Hematopoietic multipotent progenitor cell treated with erythropoietin and hydrocortisone succinate and interleukin-3 and kit ligand, for 17 days (in vitro differentiated cells): ENCODE results near the gene SERTAD4.
"Not testable (repeated sequence)": the region's sequence is repeated elsewhere in the genome, so short reads cannot be mapped to it uniquely, and the experiment has no call there.

Source experiments
- DNase-seq: peaks from one replicate; pipeline ENCODE4 v3.0.0-alpha.2; 2015; ENCODE audit warnings: low spot score

The SERTAD4 gene

DNA sequence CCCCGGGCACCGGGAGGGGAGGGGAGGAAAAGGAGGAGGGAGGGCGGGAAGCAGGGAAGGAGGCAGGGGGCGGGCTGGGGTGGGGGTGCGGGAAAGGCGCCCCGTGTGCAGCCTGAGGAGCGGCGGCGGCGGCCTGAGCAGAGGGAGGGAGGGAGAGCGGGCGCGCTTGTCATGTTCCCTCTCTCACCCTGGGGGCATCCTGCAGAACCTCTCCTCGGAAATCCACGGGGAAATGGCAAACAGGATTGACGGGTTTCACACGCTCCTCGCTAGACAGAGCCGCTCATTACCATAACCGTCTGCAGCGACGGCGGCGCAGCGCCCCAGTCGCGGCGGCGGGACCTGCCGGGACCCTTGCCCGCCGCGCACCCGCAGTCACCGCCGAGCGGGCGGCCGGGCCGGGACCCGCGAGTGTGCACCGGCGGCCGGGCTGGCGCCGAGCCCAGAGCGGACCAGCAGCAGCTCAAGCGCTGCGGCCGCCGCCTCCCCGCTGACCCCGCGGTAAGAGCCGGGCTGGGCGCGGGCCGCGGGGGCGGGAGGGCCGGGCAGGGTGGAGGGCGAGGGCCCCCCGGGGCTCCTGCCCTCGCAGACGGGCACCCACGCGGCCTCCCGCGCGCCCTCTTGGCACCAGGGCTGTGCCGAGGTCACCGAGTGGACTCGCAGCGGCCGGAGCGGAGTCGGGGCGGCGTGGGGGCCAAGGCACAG, at the start of gene SERTAD4:
TSS of gene SERTAD4 (plus strand) at position 286 of the 705 bp plus-strand sequence. CDS start 5,165 bp downstream, outside the sequence.
- DNase-seq, result no peak

DNA sequence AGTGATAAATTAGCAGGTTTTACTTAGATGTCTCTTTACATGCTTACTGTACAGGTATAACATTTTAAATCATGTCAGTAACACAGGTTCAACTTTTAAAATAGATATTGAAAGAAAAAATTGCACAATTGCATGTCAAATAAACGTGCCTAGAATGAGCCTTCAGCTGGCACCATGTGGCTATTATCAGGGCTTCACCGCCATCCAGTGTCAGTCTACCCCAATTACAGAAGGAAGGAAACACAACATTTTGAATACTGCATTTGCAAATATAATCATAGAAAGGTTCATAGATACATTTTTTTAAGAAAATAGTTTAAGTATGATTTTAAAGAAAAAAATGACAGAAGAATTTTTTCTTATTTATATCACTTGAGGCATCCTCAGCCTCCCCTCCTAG, 47.5 kb upstream of the SERTAD4 start:
- no peak for DNase-seq

DNA sequence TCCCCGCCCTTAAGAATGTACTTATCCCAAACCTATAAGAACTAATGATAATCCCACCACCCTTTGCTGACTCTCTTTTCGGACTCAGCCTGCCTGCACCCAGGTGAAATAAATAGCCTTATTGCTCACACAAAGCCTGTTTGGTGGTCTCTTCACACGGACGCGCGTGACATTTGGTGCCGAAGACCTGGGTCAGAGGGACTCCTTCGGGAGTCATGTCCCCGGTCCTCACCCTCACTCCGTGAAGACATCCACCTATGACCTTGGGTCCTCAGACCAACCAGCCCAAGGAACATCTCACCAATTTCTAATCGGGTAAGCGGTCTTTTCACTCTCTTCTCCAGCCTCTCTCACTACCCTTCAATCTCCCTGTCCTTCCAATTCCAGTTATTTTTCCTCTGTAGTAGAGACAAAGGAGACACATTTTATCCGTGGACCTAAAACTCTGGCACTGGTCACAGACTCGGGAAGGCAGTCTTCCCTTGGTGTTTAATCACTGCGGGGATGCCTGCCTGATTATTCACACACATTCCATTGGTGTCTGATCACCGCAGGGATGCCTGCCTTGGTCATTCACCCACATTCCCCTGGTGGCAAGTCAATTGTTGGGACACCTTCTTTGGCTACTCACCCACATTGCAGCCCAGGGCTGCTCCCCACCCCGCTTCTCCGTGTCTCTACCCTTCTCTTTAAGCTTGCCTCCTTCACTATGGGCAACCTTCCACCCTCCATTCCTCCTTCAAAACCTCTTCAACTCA, 44.6 kb upstream of the SERTAD4 start:
- DNase-seq, result not testable (repeated sequence)

DNA sequence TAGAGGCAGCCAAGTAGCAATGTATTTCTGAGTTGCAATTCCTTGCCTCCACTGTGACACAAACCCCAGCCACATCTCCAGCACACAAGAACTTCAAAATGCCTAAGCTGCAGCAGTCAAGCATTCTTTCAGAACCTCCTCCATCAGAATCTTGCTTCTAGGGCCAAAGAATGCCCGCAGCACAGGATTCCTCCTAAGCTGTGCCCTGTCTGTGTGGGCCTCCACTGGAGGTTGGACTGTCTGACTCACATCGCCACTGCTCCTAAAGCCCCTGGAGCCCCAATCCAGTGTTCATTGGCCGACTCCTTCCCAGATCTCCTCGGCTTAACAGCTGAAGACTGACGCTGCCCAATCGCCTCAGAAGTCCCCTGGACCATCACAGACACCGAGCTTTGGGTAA, 43.2 kb upstream of the SERTAD4 start:
- DNase-seq, result no peak

DNA sequence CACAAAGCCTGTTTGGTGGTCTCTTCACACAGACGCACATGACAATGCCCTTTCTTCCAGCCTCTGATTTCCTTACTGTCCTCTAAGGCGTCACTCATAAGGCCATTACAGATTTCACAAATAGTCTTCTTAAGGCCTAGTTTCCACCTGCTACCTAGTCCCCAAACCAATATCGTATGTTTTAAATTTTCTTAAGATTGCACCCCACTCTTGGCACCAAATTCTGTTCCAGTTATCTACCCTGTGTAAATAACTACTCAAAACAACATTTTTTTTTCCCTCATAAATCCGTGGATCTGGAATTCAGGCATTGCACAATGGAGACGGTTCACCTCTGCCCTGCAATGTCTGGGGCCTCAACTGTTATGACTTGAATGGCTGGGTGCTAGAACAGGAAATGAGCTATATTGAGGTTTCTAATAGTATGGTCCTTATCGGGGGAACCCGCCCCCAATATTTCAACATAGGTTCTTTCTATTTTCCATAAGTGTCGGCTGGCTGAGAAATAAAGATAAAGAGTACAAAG, 36.9 kb upstream of the SERTAD4 start:
- DNase-seq, result no peak

DNA sequence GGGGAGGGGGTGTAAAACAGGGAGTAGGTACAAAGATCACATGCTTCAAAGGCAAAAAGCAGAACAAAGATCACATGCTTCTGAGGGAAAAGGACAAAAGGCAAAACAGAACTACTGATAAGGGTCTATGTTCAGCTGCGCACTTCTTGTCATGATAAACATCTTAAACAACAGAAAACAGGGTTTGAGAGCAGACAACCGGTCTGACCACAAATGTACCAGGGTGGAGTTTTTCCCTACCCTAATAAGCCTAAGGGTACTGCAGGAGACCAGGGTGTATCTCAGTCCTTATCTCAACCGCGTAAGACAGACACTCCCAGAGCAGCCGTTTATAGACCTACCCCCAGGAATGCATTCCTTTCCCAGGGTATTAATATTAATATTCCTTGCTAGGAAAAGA, 36.3 kb upstream of the SERTAD4 start:
- DNase-seq, result not testable (repeated sequence)

DNA sequence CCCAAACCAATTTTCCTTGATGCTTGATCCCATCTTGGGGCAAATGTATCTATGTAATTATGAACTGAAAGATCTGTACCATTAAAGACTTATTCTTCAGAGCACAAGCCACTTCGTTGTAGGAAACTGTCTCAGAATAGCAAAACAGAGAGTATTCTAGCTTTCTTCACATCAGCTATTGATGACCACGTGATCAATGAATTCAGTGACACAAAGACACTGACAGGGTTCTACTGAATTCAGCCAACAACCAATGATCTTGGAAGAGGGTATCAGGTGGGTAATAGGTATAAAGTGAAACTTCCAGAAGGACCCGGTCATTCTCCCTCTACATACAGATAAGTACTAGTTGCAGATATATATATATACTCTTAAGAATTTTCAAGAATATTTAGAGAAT, 33.8 kb upstream of the SERTAD4 start:
- DNase-seq, result no peak

DNA sequence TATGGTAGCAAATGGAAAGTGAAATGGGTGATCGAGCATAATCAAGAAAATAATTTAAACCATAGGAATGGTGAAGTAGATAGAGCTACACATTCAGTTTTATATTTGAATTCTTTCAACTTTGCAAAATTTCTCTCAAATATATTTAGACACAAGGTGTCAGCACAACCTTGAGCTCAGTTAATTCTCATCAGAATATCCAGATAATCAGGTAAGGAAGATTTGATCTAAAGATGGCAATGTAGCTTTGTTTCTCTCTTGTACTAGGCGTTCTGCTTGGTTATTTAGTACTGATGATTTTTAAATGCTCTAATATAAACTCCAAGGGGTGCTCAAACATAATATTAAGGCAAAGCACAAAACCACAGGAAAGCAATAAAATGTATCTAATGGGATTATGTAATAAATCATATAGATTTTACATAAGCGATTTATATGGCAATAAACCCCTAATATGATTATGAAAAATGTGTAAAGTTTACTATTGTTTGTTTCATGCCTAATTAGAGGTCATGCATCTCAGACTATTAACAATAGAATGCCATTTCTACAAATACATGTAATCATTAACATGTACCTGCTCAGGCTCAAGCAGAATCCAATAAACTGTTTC, 32.4 kb upstream of the SERTAD4 start:
- no peak for DNase-seq

DNA sequence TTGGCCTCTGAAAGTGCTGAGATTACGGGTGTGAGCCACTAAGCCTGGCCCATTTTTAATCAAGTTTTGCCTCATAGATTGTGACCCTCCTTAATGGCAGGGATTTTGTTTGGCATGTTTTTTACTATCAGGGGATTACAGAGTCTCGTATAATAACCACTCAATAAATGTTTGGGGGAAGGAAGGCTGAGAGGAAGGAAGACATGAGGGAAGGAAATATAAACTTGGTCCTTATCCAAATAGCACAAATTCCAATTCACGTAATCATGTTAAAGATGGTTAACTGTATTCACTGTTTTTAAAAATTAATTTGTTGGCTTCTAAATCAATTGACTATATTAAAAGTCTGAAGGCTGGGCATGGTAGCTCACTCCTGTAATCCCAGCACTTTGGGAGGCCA, 30.9 kb upstream of the SERTAD4 start:
- DNase-seq, result no peak

DNA sequence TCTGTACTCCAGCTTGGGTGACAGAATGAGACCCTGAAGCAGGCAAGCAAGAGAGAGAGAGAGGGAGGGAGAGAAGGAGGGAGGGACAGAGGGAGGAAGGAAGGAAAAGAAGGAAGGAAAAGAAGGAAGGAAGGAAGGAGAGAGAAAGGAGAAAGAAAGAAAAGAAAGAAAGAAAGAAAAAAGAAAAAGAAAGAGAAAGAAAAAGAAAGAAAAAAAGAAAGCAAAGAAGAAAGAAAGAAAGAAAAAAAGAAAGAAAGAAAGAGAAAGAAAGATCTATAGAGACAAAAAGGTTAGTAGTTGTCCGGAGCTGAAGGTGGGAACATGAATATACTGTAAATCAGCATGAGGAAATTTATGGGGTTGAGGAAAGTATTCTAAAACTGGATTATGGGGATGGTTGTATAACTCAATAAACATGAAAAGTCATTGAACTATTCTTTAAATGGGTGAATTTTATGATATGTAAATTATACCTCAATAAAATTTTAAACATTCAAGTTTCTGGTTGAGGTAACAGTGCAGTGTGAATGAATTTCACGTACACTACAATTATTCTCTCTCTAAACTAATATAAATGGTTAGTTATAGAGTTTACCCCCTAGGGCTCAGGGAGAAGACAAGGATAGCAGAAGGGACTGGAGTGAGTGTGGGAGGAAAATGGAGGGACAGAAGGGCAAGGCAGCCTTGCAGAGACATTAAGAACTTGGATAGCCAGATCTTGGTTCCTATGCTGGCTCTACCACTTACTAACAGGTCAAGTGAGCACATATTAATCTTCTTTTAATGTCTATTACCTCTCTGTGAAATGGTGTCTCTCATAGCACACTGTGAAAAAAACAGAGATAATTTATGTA, 24.8 kb upstream of the SERTAD4 start:
- no peak for DNase-seq

DNA sequence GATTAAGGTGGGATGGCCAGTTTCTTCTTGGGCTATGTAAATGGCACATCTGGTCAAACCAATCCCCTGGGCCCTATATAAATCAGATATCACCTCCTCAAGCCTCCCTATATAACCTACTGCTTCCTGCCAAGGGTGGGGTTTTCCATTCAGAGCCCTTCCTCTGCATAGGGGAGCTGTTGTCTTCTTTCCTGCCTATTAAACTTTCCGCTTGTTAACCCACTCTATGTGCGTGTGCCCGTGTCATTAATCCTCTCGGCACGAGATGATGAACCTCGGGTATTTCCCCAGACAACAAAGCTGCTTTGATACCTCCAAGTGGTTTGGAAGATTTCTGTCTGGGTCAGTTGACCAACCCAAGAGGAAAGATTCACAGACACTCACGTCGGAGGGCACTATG, 19.3 kb upstream of the SERTAD4 start:
- DNase-seq, result no peak

DNA sequence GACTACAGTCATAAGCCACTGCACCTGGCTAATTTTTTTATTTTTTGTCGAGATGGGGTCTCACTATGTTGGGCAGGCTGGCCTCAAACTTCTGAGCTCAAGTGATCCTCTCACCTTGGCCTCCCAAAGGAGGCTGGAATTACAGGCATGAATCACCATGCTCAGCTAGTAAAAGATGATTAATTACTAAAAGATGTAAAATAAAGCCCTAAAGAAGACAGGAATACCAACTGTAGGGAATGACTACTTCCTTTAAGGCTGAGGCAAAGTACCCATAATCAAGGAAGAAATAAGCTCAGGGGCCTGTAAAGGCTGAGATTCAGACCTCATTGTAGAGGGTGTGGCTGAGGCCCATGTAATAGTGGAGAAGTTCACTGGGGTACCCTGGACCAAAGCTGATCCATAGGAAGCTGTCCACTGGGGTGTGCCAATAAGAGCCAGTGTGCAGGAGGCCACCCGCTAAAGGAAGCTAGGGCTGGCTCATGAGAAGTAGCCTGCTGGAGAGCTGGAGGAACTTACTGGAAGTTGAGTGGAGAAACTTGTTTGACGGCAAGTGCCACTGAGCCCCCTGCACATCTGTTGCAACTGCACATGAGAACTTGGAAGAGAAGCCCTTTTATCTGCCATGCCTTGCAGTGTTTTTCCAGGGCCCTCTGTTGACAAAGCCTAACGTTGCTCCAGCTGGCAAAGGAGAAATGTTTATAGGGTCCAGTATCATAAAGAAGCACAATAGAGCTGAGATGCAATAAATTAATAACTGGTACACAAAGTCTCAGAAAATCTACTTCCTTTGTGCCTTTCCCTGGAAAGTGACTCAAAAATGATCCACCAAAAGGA, 17.8 kb upstream of the SERTAD4 start:
- DNase-seq, result no peak

DNA sequence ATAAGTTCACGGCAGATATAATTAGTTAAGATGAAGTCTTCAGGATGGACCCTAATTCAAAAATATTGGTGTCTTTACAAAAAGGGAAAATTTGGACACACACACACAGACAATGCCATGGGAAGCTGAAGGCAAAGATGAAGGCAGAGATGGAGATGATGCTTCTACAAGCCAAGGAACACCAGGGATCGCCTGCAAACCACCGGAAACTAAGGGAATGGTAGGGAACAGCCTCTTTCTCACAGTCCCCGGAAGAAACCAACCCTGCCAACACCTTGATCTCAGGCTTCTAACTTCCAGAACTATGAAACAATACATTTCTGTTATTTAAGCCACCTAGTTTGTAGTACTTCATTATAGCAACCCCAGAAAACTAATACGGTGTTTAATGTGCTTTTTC, 15.1 kb upstream of the SERTAD4 start:
- no peak for DNase-seq

DNA sequence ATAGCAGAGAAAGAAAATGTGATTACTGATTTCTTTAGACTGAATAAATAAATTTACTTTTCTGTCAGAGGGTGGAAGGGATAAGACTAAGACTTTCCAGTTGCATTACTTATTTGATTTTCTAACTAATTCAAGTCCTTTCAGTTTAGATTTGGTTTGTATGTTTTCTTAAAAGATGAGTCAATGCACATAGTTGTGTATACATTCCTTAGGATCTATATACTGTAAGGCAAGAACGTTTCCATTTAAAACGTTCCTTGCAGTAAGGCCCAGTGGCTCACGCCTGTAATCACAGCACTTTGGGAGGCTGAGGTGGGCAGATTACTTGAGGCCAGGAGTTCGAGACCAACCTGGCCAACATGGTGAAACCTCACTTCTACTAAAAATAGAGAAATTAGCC, 14.5 kb upstream of the SERTAD4 start:
- DNase-seq, result no peak

DNA sequence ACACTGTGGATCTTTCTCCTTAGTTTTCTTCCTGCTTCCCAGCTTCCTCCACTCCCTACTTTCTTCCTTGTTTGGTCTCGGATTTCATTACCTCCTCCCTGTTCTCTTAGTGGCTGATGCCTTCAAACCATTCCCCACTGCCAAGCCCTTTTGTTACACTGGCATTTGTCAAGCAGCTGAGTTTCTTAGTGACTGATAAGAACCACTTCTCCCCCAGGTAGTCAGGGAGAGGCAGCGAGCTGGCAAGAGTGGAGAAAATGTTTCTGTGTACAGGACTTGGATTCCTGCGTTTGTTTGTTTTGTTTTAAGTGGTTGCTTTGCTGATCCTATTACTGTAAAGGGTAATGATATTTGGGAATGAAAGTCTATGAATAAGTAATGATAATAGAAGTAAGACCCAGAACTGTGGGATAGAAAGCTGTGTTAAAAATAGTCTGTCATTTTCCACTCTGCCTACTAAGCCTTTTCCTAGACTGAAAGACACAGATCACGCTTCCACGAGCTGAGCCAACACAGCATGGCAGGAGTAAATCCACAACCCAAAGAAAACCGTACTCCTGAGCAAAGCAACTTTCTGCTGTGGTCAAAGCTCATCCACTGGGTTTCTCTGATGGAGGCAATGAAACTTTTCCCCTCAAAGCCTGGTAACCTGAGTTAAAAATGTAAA, 10.1 kb upstream of the SERTAD4 start:
- no peak for DNase-seq

DNA sequence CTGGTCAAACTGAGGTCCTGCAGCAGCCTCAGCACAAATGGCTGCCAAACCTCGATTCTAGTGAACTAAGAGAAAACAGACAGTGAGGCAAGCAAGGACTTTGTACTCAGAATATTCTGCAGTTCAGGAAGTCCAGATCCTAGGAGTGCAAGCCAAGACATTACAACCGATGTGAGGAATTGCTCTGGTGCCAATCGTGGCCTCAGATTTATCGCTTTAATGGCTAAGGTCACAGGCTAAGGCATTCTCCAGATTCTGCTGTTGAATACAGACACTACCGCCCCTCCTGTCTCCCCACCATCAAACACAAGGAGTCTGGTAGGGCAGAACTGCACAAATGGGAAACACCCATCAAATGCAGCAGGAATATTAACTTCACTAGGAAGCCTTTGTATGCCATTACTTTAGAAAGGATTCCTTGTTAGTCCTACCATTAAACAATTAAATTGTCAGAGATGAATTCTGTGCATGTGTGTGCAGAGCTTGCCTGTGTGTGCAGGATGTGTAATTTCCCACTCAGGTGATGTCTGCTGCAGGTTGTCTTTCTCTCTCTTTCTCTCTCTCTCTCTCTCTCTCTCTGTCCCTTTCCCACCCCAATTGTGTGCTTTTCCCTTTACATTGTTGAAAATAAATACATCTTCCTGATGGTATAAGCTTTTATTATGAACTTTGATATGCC, 9.2 kb upstream of the SERTAD4 start:
- DNase-seq, result no peak

DNA sequence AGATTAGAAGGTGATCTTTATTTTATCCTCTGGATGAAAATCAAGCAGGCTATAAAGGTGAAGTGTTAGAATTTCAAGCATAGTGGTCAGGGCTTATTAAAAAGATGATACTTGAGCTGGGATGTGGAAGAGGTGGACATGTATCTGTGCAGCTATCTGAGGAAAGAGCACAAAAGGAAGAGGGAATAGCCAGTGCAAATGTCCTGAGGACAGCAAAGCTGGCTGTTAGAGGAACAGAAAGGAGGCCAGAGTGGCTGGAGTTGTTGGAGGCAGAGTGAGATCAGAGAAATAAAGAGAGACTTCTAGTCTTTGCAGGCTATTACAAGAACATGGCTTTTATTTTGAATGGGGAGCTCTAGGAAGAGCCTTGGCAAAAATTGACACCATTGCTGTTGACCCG, 4.4 kb upstream of the SERTAD4 start:
- no peak for DNase-seq

DNA sequence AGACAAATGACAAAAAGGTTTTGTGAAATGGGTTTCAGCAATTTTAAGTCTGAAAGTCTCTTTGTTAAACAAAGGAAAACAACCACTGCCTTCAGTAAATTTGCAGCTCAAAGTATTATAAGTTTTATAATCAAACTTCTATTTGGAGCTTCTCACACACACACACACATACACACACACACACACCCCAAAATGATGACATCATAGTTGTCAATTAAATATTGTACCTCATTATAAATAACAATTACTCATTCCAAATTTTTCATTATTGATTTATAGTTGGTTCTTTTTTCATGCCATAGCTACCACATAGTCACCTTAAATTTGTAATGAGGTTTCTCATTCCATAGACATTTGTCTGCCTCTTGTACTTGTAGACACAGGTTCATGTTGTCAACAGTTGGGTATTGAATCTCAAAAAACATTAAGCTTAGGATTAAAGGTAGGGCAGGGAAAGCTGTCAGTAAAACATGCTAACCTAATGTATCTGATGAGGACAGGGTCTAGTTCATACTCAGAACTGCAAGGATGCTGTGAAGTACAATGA, 2.4 kb upstream of the SERTAD4 start:
- no peak for DNase-seq

DNA sequence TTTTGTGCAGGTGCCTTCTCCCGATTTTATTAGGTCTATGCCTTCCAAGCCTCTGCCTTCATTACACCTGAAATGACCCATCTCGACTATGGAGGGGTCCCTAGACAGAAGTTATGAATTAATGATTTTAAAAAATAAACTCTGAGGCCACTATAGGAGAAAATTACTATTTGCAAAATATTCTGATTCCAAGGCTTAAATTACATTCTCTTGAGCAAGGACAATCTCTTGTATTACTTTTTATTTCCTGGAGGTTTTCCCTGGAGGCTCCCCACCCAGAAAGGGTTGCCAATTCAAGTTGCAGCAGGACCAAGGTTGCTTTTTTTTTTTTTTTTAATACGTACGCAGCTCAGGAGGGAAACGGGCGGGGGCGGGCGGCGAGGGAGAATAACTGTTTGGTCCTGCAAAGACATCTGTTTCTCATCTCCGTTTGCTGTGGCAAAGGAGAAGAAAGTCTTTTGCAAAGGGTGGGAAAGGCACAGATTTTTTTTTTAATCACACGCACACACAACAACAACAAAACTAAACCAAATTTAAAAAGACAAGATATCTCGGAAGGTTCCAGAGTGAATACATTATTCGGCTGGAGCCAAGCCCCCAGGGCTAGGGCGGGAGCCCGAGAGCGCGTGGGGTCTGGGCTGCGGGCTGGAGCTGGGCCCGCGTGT, 618 bp upstream of the SERTAD4 start:
- no peak for DNase-seq
